Neural crest cell (in vitro differentiated cells): ENCODE results near the gene CYTH4. TPM values are rescaled to one million over a fixed set of nuclear protein-coding genes. Genes with fewer than 3 reads are reported as not detected.

Experiments used
- DNase-seq: peaks from one replicate; pipeline ENCODE4 v3.0.0; 2021; ENCODE audit warnings: low read depth, mixed read lengths, low spot score
- H3K27ac Mint-ChIP-seq: one replicate; pipeline ENCODE4 v1.8.0; 2021; ENCODE audit warnings: mild to moderate bottlenecking, mixed read lengths; ENCODE audit not compliant: unreplicated experiment
- H3K27me3 Mint-ChIP-seq: 2 replicates; pipeline ENCODE4 v1.8.0; 2021; ENCODE audit warnings: low read depth, mild to moderate bottlenecking, mixed read lengths
- H3K36me3 Mint-ChIP-seq: 2 replicates; pipeline ENCODE4 v1.8.0; 2021; ENCODE audit warnings: low read depth, mild to moderate bottlenecking, mixed read lengths
- H3K4me1 Mint-ChIP-seq: 2 replicates; pipeline ENCODE4 v1.8.0; 2021; ENCODE audit warnings: mixed read lengths
- H3K4me3 Mint-ChIP-seq: one replicate; pipeline ENCODE4 v1.8.0; 2021; ENCODE audit warnings: mild to moderate bottlenecking, mixed read lengths
- H3K9me3 Mint-ChIP-seq: 2 replicates; pipeline ENCODE4 v1.8.0; 2021; ENCODE audit warnings: mixed read lengths
- CTCF ChIP-seq: fragments of 200-600 bp; sonication (generic); conservative IDR thresholded peaks from 2 replicates; pipeline ENCODE4 v1.5.0; 2021; ENCODE audit warnings: antibody characterized with exemption, mild to moderate bottlenecking
- total RNA-seq: library from RNA; stranded (reverse); gene quantifications from 2 replicates; pipeline ENCODE4 v1.2.1, GENCODE V29; 2021

The CYTH4 gene
- total RNA-seq, 1 donor from 2014 or later = not detected

- DNase-seq = no peak
- H3K36me3 Mint-ChIP-seq = no peaks in the 10 kb centered on the region
- H3K4me1 Mint-ChIP-seq = peaks cover 5% of the 10 kb centered on the region
- no peak overlapping the region for H3K4me3 Mint-ChIP-seq
- peaks cover 3% of the 10 kb centered on the region for H3K9me3 Mint-ChIP-seq
- H3K27ac Mint-ChIP-seq = no peak overlapping the region
- no peak for TF ChIP-seq CTCF
- H3K27me3 Mint-ChIP-seq = peaks cover 19% of the 10 kb centered on the region
Observed at GRCh38 chr22:37289156-37289735, 6.9 kb downstream of the CYTH4 start.

GRCh38 chr22:37290737-37291136, 8.4 kb downstream of the CYTH4 start:
- Mint-ChIP-seq H3K27ac (no peak overlapping the region), H3K9me3 (peaks cover 3% of the 10 kb centered on the region), H3K27me3 (peaks cover 19% of the 10 kb centered on the region), H3K36me3 (no peaks in the 10 kb centered on the region), H3K4me1 (no peaks in the 10 kb centered on the region), H3K4me3 (no peak overlapping the region)
- TF ChIP-seq CTCF = no peak
- no peak for DNase-seq

GRCh38 chr22:37291559-37292298, 9.4 kb downstream of the CYTH4 start:
- Mint-ChIP-seq H3K4me1 (no peaks in the 10 kb centered on the region), H3K27ac (no peak overlapping the region), H3K9me3 (peaks cover 3% of the 10 kb centered on the region), H3K27me3 (peaks cover 12% of the 10 kb centered on the region), H3K4me3 (no peak overlapping the region), H3K36me3 (no peaks in the 10 kb centered on the region)
- no peak for DNase-seq
- no peak for TF ChIP-seq CTCF

GRCh38 chr22:37292641-37293040, 10.3 kb downstream of the CYTH4 start:
- no peak for TF ChIP-seq CTCF

GRCh38 chr22:37293172-37293571, 10.9 kb downstream of the CYTH4 start:
- Mint-ChIP-seq H3K27ac (no peak overlapping the region), H3K9me3 (peaks cover 3% of the 10 kb centered on the region), H3K27me3 (peaks cover 7% of the 10 kb centered on the region), H3K4me3 (no peak overlapping the region), H3K4me1 (no peaks in the 10 kb centered on the region), H3K36me3 (no peaks in the 10 kb centered on the region)
- DNase-seq = no peak
- no peak for TF ChIP-seq CTCF

More at GRCh38 chr22:37292641-37293040, 10.3 kb downstream of the CYTH4 start:
- peaks cover 3% of the 10 kb centered on the region for H3K9me3 Mint-ChIP-seq
- H3K27me3 Mint-ChIP-seq = peaks cover 7% of the 10 kb centered on the region
- no peaks in the 10 kb centered on the region for H3K4me1 Mint-ChIP-seq
- H3K4me3 Mint-ChIP-seq = no peak overlapping the region
- no peak overlapping the region for H3K27ac Mint-ChIP-seq
- DNase-seq = no peak
- H3K36me3 Mint-ChIP-seq = no peaks in the 10 kb centered on the region
